ENCODE data around the gene PNCK.

Gene PNCK

DNA sequence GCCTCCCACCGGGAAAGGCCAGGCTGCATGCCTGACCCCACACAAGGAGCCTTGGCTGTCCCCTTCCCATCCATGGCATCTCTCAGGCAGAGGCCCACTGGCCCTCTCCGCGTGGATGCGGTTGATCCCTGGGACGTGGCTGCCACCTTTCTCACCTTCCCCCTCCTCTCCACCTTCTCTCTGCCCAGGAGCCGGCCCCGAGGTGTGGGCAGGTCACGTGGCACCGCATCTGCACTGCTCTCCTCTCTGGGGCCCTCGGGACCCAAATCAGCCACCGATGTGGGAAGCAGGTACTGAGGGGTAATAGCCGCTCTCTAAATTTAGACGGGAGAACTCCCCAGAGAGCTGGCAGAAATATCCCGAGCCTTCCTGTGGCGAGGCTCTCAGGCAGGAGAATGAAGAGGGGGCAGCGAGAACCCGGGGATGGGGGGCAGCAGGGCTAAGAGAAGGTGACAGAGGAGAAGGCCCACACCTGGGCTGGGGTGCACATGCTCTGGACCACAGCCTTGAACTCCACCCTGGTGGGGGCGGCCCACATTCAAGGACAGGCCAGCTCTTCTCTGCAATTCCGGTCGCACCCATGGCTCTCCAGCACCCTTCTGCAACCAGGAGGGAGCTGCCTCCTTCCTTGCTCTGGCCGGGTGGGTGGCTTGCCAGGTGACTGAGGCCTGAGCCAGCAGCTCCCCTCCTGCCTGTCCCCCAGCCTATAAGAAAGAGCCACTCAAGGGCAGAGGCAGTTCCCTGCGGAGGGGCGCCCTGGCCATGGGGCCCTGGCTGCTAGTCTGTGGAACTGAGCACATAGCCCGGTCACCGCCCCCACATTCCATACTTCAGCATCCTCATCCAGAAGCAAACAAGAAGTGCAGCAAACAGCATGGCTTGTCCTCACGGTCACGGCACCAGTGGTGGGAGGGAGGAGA, 36.2 kb downstream of the PNCK start:
- TF ChIP-seq, protein P1, sequence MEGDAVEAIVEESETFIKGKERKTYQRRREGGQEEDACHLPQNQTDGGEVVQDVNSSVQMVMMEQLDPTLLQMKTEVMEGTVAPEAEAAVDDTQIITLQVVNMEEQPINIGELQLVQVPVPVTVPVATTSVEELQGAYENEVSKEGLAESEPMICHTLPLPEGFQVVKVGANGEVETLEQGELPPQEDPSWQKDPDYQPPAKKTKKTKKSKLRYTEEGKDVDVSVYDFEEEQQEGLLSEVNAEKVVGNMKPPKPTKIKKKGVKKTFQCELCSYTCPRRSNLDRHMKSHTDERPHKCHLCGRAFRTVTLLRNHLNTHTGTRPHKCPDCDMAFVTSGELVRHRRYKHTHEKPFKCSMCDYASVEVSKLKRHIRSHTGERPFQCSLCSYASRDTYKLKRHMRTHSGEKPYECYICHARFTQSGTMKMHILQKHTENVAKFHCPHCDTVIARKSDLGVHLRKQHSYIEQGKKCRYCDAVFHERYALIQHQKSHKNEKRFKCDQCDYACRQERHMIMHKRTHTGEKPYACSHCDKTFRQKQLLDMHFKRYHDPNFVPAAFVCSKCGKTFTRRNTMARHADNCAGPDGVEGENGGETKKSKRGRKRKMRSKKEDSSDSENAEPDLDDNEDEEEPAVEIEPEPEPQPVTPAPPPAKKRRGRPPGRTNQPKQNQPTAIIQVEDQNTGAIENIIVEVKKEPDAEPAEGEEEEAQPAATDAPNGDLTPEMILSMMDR (IDR thresholded peaks at IDR 0.05; ENCODE audit: insufficient read depth, low read length, poor library complexity, severe bottlenecking), result no peak
- no peak for TF ChIP-seq EZH2phosphoT487 (conservative IDR thresholded peaks at IDR 0.05; ENCODE audit: low read length)
- H3K9me3 ChIP-seq (ENCODE audit: insufficient read depth, low read length), result no peaks in the 10 kb centered on the region
- no peaks in the 10 kb centered on the region for H3K36me3 ChIP-seq (ENCODE audit: low read length)
- H3K4me3 ChIP-seq (ENCODE audit: insufficient read depth, low read length, poor library complexity, severe bottlenecking), result no peak overlapping the region
- H3F3A ChIP-seq (ENCODE audit: insufficient read depth), result no peaks in the 10 kb centered on the region
- no peaks in the 10 kb centered on the region for H3K79me2 ChIP-seq (ENCODE audit: insufficient read depth, low read length)
- no peaks in the 10 kb centered on the region for H4K20me1 ChIP-seq (ENCODE audit: low read depth, low read length)
- no peak overlapping the region for H3K27ac ChIP-seq (ENCODE audit: low read depth, low read length)
- no peak overlapping the region for H3K9ac ChIP-seq (ENCODE audit: low read length)
- H2AFZ ChIP-seq (ENCODE audit: low read depth, low read length, severe bottlenecking), result no peak overlapping the region
- H3K9me2 ChIP-seq (replicated peaks; ENCODE audit: insufficient read depth, low read length), result no peaks in the 10 kb centered on the region
- H3K4me2 ChIP-seq (ENCODE audit: low read depth, low read length, poor library complexity, severe bottlenecking), result no peak overlapping the region
- no peaks in the 10 kb centered on the region for H3K27me3 ChIP-seq (ENCODE audit: low read length)

DNA sequence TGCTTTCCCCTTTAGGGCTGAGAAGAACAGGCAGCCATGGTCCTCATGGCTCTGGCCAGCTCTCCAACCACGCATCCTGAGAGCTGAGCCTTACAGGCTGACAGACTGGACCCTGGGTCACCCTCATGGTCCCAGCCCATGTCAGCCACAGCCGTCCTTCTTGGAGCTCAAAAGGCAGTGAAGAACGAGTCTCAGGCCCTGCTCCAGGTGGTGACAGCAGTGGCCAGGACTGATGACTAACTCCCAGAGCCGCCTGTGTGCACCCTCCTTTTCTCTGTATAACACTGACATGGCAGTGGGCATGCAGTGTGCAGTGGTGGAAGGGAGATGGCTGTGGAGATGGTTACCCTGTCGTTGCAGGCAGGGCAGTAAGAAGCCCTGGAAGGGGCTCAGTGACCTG, 36.9 kb downstream of the PNCK start:
- H3K9me2 ChIP-seq (replicated peaks; ENCODE audit: insufficient read depth, low read length), result no peaks in the 10 kb centered on the region
- H3K27ac ChIP-seq (ENCODE audit: low read depth, low read length), result no peak overlapping the region
- H4K20me1 ChIP-seq (ENCODE audit: low read depth, low read length), result no peaks in the 10 kb centered on the region
- no peaks in the 10 kb centered on the region for H3K36me3 ChIP-seq (ENCODE audit: low read length)
- no peaks in the 10 kb centered on the region for H3K9me3 ChIP-seq (ENCODE audit: insufficient read depth, low read length)
- H3K4me2 ChIP-seq (ENCODE audit: low read depth, low read length, poor library complexity, severe bottlenecking), result no peak overlapping the region
- no peak for TF ChIP-seq EZH2phosphoT487 (conservative IDR thresholded peaks at IDR 0.05; ENCODE audit: low read length)
- TF ChIP-seq, protein P1 (IDR thresholded peaks at IDR 0.05; ENCODE audit: insufficient read depth, low read length, poor library complexity, severe bottlenecking), result no peak
- no peaks in the 10 kb centered on the region for H3K79me2 ChIP-seq (ENCODE audit: insufficient read depth, low read length)
- H3K9ac ChIP-seq (ENCODE audit: low read length), result no peak overlapping the region
- no peak overlapping the region for H2AFZ ChIP-seq (ENCODE audit: low read depth, low read length, severe bottlenecking)
- no peak overlapping the region for H3K4me3 ChIP-seq (ENCODE audit: insufficient read depth, low read length, poor library complexity, severe bottlenecking)
- H3K27me3 ChIP-seq (ENCODE audit: low read length), result no peaks in the 10 kb centered on the region
- H3F3A ChIP-seq (ENCODE audit: insufficient read depth), result no peaks in the 10 kb centered on the region

DNA sequence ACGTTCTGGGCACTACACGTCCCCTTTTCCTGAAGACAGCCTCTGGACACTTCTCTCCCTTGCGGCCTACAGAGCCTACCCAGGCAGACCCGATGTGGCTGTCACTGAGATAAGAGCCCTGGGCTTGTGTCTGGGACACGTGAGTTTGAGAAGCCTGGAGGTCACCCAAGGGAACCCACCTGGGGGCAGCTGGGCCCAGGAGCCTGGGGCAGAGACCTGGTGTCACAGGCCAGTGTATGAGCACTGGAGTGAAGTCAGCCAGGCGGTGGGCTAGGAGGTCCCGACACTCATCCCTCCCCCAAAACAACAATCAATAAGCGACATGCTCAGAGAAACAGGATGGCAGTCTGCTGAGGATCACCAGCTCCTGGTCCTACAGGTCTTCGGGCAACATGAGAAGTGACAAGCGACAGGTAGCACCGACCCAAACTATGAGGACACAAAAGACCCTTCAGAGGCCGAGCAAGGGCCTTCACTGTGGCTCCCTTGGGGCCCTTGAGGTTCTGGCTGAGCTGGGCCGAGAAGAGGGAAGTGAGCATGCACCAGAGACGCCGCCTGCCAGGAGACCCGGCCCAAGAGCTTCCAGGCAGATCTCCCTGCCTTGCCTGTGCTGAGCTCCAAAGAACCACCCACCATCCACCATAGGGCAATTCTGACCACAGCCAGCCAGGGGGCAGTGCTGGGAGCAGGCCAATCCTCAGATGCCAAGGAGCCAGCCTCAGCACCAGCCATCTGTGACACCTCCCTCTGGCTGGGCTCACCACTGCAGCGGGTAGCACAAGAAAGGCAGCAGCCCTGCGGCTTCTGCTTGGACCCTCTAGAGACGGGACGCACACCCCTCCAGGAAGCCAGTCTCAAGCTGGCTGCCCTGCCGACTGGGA, 37.6 kb downstream of the PNCK start:
- Histone ChIP-seq H3K9me2 (replicated peaks; ENCODE audit: insufficient read depth, low read length) (no peaks in the 10 kb centered on the region), H3F3A (ENCODE audit: insufficient read depth) (no peaks in the 10 kb centered on the region), H2AFZ (ENCODE audit: low read depth, low read length, severe bottlenecking) (no peak overlapping the region), H3K36me3 (ENCODE audit: low read length) (no peaks in the 10 kb centered on the region), H3K27me3 (ENCODE audit: low read length) (no peaks in the 10 kb centered on the region), H3K9me3 (ENCODE audit: insufficient read depth, low read length) (no peaks in the 10 kb centered on the region), H3K4me3 (ENCODE audit: insufficient read depth, low read length, poor library complexity, severe bottlenecking) (no peak overlapping the region), H3K4me2 (ENCODE audit: low read depth, low read length, poor library complexity, severe bottlenecking) (no peak overlapping the region), H3K27ac (ENCODE audit: low read depth, low read length) (no peak overlapping the region), H4K20me1 (ENCODE audit: low read depth, low read length) (no peaks in the 10 kb centered on the region), H3K79me2 (ENCODE audit: insufficient read depth, low read length) (no peaks in the 10 kb centered on the region), H3K9ac (ENCODE audit: low read length) (no peak overlapping the region)
- TF ChIP-seq, protein P1 (IDR thresholded peaks at IDR 0.05; ENCODE audit: insufficient read depth, low read length, poor library complexity, severe bottlenecking), result peak; percentile 42
- TF ChIP-seq EZH2phosphoT487 (conservative IDR thresholded peaks at IDR 0.05; ENCODE audit: low read length), result no peak

All from SU-DHL-6 (cell line).